Measurements from ENCODE around the gene POLR3G. TPM values are rescaled to one million over a fixed set of nuclear protein-coding genes. Genes with fewer than 3 reads are reported as not detected.

POLR3G gene, protein sequence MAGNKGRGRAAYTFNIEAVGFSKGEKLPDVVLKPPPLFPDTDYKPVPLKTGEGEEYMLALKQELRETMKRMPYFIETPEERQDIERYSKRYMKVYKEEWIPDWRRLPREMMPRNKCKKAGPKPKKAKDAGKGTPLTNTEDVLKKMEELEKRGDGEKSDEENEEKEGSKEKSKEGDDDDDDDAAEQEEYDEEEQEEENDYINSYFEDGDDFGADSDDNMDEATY
- total RNA-seq (4.0 TPM), polyA plus RNA-seq (1.1 TPM)

DNA sequence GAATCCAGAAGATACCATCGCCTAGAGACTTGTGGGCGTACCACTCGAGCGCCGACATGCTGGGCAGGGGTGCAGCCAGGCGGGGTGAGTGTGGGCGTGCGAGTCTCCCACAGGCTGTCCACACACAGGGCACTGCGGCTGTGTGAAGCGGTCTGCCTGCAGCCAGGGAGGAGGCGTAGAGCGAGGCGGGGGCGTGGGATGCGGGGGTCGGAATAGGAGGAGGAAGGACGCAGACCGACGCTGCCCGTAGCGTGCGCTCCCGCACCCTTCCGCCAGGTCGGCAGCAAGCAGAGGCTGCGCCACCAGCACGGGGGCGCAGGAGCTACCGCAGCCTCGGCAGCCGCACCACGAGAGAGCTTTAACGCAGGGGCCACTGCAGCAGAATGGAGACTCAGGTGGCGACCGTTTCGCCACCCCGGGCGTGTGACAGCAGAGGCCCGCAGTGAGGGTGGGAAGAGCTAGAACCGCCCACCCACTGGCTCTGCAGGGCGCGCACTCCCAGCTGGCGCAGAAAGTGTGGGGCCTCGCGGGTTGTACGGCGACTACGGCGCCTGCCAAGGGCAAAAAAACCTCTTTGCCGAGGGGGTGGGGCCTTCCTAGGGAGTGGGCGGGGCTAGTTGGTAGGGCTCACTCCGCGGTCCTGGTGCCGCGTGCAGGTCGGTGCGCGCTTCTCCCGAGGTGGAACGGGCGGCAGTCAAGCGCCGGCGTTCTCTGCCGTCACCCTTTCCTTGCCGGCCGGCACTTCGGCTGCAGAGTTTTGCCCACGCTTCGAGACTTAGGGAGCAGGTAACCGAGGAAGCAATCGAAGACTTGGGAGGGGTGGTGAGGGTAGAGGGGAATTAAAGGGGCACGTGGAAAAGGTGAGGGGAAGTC, at the start of gene POLR3G, which contains the start of gene MBLAC2:
POLR3G (plus strand) TSS at position 630 of the 873 bp plus-strand sequence. CDS start 10,704 bp downstream, outside the sequence.
MBLAC2 (minus strand) TSS at position 537 of the 873 bp plus-strand sequence; CDS start at position 58, 479 bp downstream.
- under 1% methylated on average over 73 of the region's 73 CpGs for WGBS
- Histone ChIP-seq H3K4me3 (ENCODE audit: low read depth, low read length) (peak within 1 kb of the TSS; percentile 82), H3K27ac (ENCODE audit: low read depth) (peak within 1 kb of the TSS; percentile 3), H3K36me3 (ENCODE audit: insufficient read depth) (no peaks in the 10 kb centered on the region), H3K4me1 (ENCODE audit: insufficient read depth) (peaks cover 2% of the 10 kb centered on the region)
- DNase-seq (ENCODE audit: extremely low spot score): peak; percentile 71

DNA sequence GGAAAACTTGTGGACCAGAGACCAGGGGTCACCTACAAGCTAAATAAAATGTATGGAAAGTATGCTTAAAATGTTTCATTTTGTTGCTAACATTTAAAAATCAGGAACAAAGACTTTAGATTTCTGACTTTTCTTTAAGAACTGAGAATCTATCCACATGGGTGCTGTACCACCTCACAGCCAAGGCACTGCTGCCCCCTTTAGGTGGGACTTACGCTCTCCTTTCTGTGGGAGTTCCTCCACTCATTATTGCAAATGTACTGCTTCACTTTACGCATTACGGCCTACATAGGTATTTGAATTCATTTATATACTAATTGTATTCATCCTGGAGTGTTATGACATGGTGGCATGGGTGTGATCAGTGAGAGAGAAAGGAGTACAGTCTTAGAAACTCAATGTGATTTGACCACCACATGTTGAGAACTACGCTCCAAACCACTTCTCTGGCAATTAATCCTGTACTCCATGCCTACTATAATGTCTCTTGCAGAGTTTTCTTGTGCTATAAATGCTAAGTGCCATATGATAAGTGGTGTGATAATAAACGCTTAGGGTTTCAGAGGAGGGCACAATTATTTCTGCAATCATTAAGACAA, 40.4 kb upstream of the POLR3G start:
- WGBS: 60% methylated on average over 5 of the region's 5 CpGs
- no peak for DNase-seq (ENCODE audit: extremely low spot score)
- Histone ChIP-seq H3K4me3 (ENCODE audit: low read depth, low read length) (no peak overlapping the region), H3K4me1 (ENCODE audit: insufficient read depth) (no peaks in the 10 kb centered on the region), H3K27ac (ENCODE audit: low read depth) (no peak overlapping the region), H3K36me3 (ENCODE audit: insufficient read depth) (no peaks in the 10 kb centered on the region)

DNA sequence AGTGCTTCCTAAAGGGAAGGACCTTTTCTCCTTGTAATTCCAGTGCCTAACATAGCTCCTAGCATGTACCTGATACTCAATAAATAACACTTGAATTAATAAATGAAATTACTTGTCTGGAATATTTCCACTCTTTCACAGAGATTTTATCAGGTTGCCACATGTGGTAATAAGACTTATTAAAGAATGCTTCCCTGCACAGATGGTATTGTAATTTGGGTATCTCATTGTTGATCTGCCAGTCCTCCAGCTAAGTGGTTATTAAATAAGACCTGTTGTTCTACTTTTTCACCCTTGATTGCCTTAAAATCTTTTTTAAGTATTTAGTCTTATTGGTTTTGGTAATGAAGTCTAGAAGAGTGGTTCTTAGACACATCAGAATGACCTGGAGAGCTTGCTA, 37.0 kb upstream of the POLR3G start:
- Histone ChIP-seq H3K4me1 (ENCODE audit: insufficient read depth) (no peaks in the 10 kb centered on the region), H3K4me3 (ENCODE audit: low read depth, low read length) (no peak overlapping the region), H3K36me3 (ENCODE audit: insufficient read depth) (no peaks in the 10 kb centered on the region), H3K27ac (ENCODE audit: low read depth) (no peak overlapping the region)
- no peak for DNase-seq (ENCODE audit: extremely low spot score)

DNA sequence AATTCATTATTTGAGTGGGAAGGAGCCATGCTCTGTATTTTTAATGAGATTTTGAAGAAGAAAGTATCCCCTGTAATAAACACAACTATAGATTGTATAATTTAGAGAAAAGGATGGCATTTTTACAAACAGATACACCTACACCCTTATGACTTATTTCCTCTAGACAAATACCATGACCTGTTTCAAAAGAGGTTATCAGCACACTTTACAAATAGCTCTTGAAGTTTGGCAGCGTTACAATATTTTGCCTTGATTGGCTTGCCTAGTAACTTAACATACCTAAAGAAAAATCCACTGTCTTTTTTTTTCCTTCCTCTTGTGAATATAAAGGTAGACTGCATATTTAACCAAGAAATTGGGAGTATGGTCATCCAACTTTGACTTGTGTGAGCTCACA, 36.6 kb upstream of the POLR3G start:
- H3K4me3 ChIP-seq (ENCODE audit: low read depth, low read length): no peak overlapping the region
- DNase-seq (ENCODE audit: extremely low spot score): no peak
- no peak overlapping the region for H3K27ac ChIP-seq (ENCODE audit: low read depth)
- no peaks in the 10 kb centered on the region for H3K36me3 ChIP-seq (ENCODE audit: insufficient read depth)
- 39% methylated on average over 1 of the region's 1 CpG for WGBS
- no peaks in the 10 kb centered on the region for H3K4me1 ChIP-seq (ENCODE audit: insufficient read depth)

DNA sequence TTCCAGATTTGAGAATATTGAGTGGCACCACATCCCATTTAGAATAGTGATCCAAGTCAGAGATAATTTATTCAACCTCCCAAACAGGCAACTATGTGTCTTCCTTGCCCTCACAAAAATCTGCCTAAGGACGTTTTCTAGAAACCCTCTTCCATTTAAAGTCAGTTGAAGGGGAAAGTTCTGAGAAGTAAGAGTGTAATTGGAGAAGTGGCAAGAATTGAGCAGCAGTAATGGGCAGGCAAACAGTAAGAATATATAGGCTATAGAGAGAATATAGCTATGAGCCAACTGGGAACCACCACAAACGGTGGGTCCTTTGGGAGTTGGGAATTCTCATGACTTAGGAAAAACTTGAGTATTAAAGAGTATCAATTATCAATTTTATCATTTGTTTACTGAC, 34.0 kb upstream of the POLR3G start:
- Histone ChIP-seq H3K27ac (ENCODE audit: low read depth) (no peak overlapping the region), H3K4me3 (ENCODE audit: low read depth, low read length) (no peak overlapping the region), H3K4me1 (ENCODE audit: insufficient read depth) (no peaks in the 10 kb centered on the region), H3K36me3 (ENCODE audit: insufficient read depth) (no peaks in the 10 kb centered on the region)
- 50% methylated on average over 2 of the region's 2 CpGs for WGBS
- DNase-seq (ENCODE audit: extremely low spot score): no peak

DNA sequence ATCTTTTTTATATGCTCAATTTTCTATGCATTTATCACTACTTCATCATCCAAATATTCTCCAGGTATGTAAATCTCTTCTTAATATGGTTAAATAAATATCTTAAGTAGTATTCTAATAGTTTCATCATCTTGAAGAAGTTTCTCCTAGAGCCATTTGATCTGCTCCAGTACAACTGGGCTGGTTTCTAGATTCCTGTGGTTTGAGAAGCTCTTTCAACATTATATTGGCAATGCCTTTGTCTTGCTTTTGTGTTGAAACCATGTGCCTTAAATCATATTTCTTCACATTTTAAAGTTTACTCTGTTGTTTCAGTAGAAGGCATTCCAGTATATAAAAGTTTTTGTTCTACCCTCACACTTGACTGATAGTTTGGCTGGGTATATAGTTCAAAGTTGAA, 27.7 kb upstream of the POLR3G start:
- no peak overlapping the region for H3K27ac ChIP-seq (ENCODE audit: low read depth)
- H3K4me1 ChIP-seq (ENCODE audit: insufficient read depth): no peaks in the 10 kb centered on the region
- no peaks in the 10 kb centered on the region for H3K36me3 ChIP-seq (ENCODE audit: insufficient read depth)
- no peak overlapping the region for H3K4me3 ChIP-seq (ENCODE audit: low read depth, low read length)
- no peak for DNase-seq (ENCODE audit: extremely low spot score)

DNA sequence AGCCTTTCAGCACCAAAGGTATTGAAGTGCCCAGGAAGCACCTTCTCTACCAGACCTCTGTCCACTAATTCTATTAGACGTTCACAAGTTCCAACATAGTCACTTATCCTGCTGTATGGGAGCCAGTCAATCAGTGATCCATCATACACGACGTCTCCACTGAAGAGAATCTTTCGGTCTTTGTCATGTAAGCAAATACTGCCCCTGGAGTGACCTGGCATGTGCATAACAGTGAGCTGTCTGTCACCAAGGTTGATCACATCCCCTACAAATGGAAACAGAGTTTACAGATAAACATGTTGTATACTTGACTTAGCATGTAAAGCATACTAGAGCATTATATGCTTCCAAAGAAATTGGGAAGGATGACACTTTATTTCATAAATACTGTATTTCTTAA, 13.4 kb upstream of the POLR3G start:
- H3K36me3 ChIP-seq (ENCODE audit: insufficient read depth): no peaks in the 10 kb centered on the region
- H3K4me3 ChIP-seq (ENCODE audit: low read depth, low read length): no peak overlapping the region
- DNase-seq (ENCODE audit: extremely low spot score): no peak
- H3K27ac ChIP-seq (ENCODE audit: low read depth): no peak overlapping the region
- 73% methylated on average over 4 of the region's 4 CpGs for WGBS
- H3K4me1 ChIP-seq (ENCODE audit: insufficient read depth): no peaks in the 10 kb centered on the region

DNA sequence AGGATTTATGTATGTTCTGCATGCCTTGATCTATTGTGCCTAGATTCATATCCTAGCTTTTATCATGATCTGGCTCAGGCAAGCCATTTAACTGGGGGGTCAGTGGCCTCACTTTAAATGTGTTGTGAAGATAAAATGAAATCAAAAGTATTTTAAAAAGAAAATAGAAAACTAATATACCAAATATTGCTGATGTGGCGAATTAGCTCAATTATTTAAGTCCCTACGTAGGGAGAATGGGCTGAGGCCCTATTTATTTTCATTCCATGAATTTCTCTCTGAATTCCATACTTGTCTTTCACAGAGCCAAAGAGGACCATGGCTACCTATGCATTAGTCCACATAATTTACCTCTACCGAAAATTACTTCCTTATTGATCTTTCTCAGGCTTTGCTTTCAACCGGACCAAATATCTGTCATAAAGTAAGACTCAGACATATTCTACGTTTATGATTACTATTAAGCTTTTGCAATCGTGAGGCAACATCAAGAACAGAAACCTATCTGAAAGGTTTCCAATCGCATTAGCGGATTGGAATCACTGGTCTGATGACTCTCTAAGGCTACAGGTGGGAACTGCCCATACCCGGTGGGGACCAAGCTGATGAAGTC, 1.8 kb upstream of the POLR3G start:
- H3K27ac ChIP-seq (ENCODE audit: low read depth): no peak overlapping the region
- WGBS: 56% methylated on average over 9 of the region's 9 CpGs
- H3K4me1 ChIP-seq (ENCODE audit: insufficient read depth): peaks cover 2% of the 10 kb centered on the region
- peak overlapping the region; percentile 82 for H3K4me3 ChIP-seq (ENCODE audit: low read depth, low read length)
- DNase-seq (ENCODE audit: extremely low spot score): no peak
- H3K36me3 ChIP-seq (ENCODE audit: insufficient read depth): no peaks in the 10 kb centered on the region

DNA sequence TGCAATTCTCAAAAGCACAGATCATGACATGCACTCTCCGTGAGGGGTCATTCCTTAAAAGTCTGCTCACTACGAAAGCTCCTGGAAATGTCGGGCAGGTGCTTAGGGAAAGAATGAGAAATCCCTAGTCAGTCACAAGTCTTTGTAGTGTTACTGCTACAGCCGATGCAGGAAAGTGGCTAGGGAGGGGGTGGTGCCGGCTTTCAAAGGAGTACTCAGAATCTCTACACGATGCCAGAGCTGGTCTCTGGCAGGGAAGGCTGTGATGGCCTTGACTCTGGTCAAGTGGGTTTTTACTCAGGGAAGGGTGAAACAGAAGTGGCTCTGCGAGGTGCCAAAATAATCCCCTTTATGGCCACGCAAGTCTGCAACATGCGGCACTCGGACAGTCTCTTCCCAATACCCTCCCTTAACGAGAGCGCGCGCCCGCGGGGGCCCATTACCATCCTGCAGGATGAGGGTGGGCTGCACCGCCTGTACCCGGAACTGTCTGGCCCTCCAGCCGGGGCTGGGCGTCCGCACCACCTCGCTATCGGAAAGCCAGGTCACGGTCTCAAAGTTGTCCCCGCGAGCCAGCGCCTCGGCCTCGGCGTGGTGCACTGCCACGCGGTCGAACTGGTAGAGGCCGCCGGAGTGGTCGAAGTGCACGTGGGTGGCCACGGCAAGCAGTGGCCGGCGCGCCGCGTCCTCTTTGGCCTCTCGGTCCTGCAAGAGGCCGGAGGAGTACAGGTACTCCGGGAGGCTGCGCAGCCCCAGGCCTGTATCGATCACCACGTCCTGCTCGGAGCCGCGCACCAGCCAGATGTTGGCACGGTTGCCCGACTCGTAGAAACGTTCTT, 1.0 kb upstream of the POLR3G start:
- Histone ChIP-seq H3K4me1 (ENCODE audit: insufficient read depth) (peaks cover 2% of the 10 kb centered on the region), H3K4me3 (ENCODE audit: low read depth, low read length) (peak overlapping the region; percentile 82), H3K27ac (ENCODE audit: low read depth) (no peak overlapping the region), H3K36me3 (ENCODE audit: insufficient read depth) (no peaks in the 10 kb centered on the region)
- DNase-seq (ENCODE audit: extremely low spot score): no peak
- under 1% methylated on average over 56 of the region's 56 CpGs for WGBS

DNA sequence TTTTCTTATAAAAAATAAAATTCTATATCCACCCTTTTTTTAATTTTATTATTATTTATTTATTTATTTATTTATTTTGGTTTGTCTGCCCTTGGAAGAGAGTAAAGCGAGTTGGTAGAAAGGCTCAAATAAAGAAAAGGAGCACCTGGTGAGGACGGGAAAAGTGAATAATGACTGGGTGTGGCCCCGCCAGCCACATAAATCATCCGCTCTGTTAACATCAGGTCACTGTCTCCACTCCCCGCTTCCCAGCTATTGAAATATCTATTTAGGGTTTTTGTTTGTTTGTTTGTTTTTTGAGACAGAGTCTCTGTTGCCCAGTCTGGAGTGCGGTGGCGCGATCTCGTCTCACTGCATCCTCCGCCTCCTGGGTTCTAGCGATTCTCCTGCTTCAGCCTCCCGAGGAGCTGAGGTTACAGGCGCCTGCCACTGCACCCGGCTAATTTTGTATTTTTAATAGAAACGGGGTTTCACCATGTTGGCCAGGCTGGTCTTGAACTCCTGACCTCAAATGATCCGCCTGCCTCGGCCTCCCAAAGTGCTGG, 844 bp downstream of the POLR3G start:
- peaks cover 2% of the 10 kb centered on the region for H3K4me1 ChIP-seq (ENCODE audit: insufficient read depth)
- H3K4me3 ChIP-seq (ENCODE audit: low read depth, low read length): no peak overlapping the region
- no peak overlapping the region for H3K27ac ChIP-seq (ENCODE audit: low read depth)
- no peak for DNase-seq (ENCODE audit: extremely low spot score)
- no peaks in the 10 kb centered on the region for H3K36me3 ChIP-seq (ENCODE audit: insufficient read depth)
- WGBS: 54% methylated on average over 17 of the region's 17 CpGs

DNA sequence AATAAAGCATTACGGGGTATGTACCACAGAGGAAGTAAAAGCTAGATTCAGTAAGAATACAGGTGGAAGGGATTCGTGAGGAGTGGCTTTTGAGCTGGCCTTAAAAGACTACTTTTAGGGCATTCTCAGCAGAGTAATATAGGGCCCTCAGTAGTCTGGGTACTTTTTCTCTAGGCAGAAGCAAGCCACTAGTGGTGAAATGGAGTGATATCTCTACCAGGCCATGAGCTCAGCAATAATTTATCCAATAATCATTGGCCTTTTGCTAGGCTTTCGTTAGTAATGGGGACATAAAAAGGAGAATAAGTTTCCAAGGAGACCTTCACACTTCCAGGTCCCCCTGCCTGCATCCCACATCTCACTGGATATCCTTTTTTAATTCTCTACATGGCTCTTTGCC, 1.7 kb downstream of the POLR3G start:
- Histone ChIP-seq H3K27ac (ENCODE audit: low read depth) (no peak overlapping the region), H3K36me3 (ENCODE audit: insufficient read depth) (no peaks in the 10 kb centered on the region), H3K4me1 (ENCODE audit: insufficient read depth) (peaks cover 2% of the 10 kb centered on the region), H3K4me3 (ENCODE audit: low read depth, low read length) (no peak overlapping the region)
- 82% methylated on average over 3 of the region's 3 CpGs for WGBS
- no peak for DNase-seq (ENCODE audit: extremely low spot score)

DNA sequence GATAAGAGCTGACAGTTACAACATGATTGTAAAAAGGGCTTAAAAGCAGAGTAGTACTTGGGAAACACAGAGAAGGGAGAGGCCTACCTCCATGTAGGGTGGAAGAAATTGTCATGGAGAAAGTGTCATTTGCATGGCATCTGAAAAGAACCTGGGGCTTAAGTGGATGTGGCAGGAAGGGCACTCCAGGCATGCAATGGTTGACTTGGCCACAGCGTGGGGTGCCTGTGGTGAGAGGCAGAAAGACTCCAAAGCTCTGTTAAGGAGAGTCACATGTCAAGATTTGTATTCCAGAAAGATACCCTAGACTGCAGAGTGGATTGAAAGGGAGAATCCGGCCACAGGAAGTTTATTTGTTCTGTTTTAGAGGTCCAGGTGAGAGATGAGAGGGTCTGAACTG, 2.4 kb downstream of the POLR3G start:
- Histone ChIP-seq H3K36me3 (ENCODE audit: insufficient read depth) (no peaks in the 10 kb centered on the region), H3K4me1 (ENCODE audit: insufficient read depth) (no peaks in the 10 kb centered on the region), H3K27ac (ENCODE audit: low read depth) (no peak overlapping the region), H3K4me3 (ENCODE audit: low read depth, low read length) (no peak overlapping the region)
- 50% methylated on average over 2 of the region's 2 CpGs for WGBS
- DNase-seq (ENCODE audit: extremely low spot score): no peak

All from urinary bladder (tissue), 4 donors.